Ishikawa (cell line): ENCODE measurements around the gene ZNF469.

ENCODE experiments used
- CEBPB ChIP-seq: IDR thresholded peaks from 2 replicates; pipeline ENCODE4 v1.6.1; 2012
- EP300 ChIP-seq: IDR thresholded peaks from 2 replicates; pipeline ENCODE4 v1.6.1; 2012; ENCODE audit warnings: borderline replicate concordance
- MAX ChIP-seq: IDR thresholded peaks from 2 replicates; pipeline ENCODE4 v1.6.1; 2012
- NFIC ChIP-seq: IDR thresholded peaks from 2 replicates; pipeline ENCODE4 v1.6.1; 2012
- RAD21 ChIP-seq: IDR thresholded peaks from 2 replicates; pipeline ENCODE4 v1.6.1; 2012; ENCODE audit warnings: low read depth
- TCF12 ChIP-seq: IDR thresholded peaks from 2 replicates; pipeline ENCODE4 v1.6.1; 2012; ENCODE audit warnings: low read depth

DNA sequence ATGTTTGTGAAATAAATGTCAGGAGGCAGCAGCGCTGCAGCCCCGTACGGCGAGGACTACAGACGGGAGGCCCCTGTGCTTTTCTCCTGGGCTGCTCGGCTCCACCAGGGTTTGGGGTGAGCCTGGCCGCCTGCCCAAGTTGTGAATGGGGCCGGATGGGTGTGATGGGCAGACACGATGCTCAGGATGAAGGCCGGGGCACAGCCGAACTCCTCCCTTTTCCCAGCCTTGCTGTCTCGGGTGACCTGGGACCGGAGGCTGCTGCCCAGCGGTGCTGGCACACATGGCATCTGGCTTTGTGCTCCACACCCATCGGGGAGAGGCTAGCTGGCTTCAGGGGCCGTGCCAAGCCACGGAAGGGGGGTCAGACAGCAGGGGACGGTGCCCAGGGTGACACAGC, 36.1 kb downstream of the ZNF469 start:
- TF ChIP-seq MAX = no peak
- TF ChIP-seq EP300 = no peak
- TF ChIP-seq NFIC = no peak
- TF ChIP-seq RAD21 = no peak
- no peak for TF ChIP-seq TCF12
- no peak for TF ChIP-seq CEBPB
